ENCODE measurements around the gene B3GAT3.

DNA sequence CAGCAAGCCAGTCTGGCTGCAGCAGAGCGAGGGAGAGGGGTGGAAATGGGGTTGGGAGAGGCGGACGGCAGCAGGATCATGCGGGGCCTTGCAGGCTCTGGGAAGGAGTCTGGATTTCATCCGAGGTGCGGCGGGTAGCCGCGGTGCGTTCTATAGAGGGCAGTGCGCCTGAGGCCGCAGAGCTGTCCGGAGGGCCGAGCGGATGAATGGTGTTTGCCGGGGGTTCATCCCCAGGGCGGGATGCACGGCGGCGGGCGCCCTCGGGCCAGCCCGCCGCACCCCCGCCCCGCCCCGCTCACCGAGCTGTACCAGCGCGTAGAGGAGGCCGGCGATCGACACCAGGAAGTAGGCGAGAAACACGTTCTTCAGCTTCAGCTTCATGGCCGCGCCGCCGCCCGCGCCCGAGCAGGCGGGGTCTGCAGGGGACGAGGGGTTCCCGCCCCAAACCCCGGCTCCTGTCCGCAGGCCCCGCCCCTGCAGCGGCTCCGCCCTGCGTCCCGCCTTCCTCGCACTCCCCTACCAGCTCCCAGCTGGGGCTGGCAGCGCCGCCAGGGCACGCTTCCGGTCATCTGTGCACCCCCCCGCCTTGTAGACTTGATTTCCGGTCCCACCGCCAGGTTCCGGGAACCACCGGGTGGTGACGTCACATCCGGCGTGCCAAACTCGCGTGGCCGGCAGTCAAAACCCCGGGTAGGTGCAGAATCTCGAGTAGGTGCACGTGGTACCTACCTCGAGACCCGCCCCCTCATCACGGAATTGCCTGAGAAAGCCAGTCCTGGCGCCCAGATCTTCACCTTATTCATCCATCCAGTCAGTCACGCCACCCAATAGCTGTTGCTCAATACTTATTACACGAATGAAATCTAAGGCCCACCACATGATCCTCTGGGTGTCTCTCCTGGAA, at the start of gene B3GAT3:
- TF ChIP-seq BHLHE40 (IDR thresholded peaks at IDR 0.05; ENCODE audit: borderline replicate concordance in 1 of 2, low read depth in 2 of 2, low read length in 1 of 2) (peak; percentile 86 to 91), POLR2A (IDR thresholded peaks at IDR 0.05; ENCODE audit: low read depth, low read length) (peak; percentile 84), CBFB (IDR thresholded peaks at IDR 0.05; ENCODE audit: low read depth) (peak; percentile 55; the same call in 1 of the 2 replicates), ZSCAN29 (IDR thresholded peaks at IDR 0.05) (no peak), ZNF384 (IDR thresholded peaks at IDR 0.05; ENCODE audit: borderline replicate concordance, low read depth, low read length) (no peak), RFX5 (IDR thresholded peaks at IDR 0.05; ENCODE audit: low read depth, low read length) (0 out of 2 replicates have a peak, but pooled peaks have one; percentile 55)
